OCI-LY7 (cell line): ENCODE measurements around the gene UBL3.

Experiments used
- EZH2phosphoT487 ChIP-seq: fragments of 200-600 bp; sonication (generic); IDR thresholded peaks from 2 replicates; pipeline ENCODE4 v1.6.1; 2018; ENCODE audit warnings: low read depth, borderline replicate concordance, mild to moderate bottlenecking, mixed run types, antibody characterized with exemption, low read length, moderate library complexity, mixed read lengths
- TF ChIP-seq, protein P1 (sequence below): fragments of 200-600 bp; sonication (generic); conservative IDR thresholded peaks from 2 replicates; pipeline ENCODE4 v1.5.1; 2014; ENCODE audit warnings: mild to moderate bottlenecking, antibody characterized with exemption, low read length, moderate library complexity, mixed read lengths

DNA sequence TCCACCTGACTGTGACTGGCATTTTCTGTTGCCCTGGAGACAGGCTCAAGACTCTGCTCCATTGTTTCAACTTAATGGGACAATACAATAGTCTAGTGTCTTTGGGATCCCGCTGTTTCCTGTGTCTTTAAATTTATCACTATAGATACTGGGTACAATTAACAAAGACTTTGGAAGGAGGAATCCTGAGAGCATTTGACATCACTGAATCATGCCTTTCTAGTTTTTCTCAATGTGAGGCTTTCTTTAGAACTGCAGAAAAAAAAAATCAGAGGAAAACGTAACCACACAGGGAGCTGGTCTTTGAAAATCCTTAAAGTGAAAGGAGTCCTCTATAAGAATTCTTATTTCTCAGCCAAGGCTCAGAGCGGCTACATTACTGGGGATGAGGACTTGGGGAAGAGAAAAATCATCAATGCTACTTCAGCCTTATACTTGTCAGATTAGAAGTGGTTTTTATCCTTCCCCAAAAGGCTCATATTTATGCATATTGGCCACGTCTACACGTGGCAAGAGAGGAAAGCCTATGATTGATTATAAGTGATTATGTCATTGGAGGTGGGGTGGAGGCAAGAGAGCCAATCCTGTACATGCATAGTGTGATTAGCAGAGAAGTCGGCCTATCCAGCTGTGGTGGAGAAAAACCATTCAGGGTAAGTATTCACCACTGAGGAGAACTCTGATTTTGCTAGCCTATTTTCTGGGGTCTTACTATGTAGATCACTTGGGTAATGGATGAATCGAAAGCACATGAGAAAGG is 34.4 kb upstream of the UBL3 start:
- TF ChIP-seq, protein P1, sequence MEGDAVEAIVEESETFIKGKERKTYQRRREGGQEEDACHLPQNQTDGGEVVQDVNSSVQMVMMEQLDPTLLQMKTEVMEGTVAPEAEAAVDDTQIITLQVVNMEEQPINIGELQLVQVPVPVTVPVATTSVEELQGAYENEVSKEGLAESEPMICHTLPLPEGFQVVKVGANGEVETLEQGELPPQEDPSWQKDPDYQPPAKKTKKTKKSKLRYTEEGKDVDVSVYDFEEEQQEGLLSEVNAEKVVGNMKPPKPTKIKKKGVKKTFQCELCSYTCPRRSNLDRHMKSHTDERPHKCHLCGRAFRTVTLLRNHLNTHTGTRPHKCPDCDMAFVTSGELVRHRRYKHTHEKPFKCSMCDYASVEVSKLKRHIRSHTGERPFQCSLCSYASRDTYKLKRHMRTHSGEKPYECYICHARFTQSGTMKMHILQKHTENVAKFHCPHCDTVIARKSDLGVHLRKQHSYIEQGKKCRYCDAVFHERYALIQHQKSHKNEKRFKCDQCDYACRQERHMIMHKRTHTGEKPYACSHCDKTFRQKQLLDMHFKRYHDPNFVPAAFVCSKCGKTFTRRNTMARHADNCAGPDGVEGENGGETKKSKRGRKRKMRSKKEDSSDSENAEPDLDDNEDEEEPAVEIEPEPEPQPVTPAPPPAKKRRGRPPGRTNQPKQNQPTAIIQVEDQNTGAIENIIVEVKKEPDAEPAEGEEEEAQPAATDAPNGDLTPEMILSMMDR, result no peak
- TF ChIP-seq EZH2phosphoT487, result no peak
